ENCODE data around the gene IRF4.

Gene IRF4

GRCh38 chr6:382883-383810, 8.4 kb upstream of the IRF4 start:
- DNase-seq: no peak

- no peak for DNase-seq
These were observed 7.7 kb upstream of the IRF4 start for GRCh38 chr6:383856-384255.

GRCh38 chr6:384898-385297, 6.7 kb upstream of the IRF4 start:
- no peak for DNase-seq

GRCh38 chr6:385614-386013, 5.9 kb upstream of the IRF4 start:
- no peak for DNase-seq

GRCh38 chr6:386688-387266, 4.8 kb upstream of the IRF4 start:
- no peak for DNase-seq

GRCh38 chr6:387293-387741, 4.2 kb upstream of the IRF4 start:
- DNase-seq: no peak

GRCh38 chr6:388202-388903, 3.2 kb upstream of the IRF4 start:
- DNase-seq: no peak

GRCh38 chr6:389143-389542, 2.4 kb upstream of the IRF4 start:
- no peak for DNase-seq

GRCh38 chr6:389622-390021, 1.9 kb upstream of the IRF4 start:
- DNase-seq: no peak

- no peak for DNase-seq
These were observed 516 bp upstream of the IRF4 start for GRCh38 chr6:390914-391558.

GRCh38 chr6:392441-393390, 1.2 kb downstream of the IRF4 start:
- no peak for DNase-seq

GRCh38 chr6:393391-394221, 2.1 kb downstream of the IRF4 start:
- no peak for DNase-seq

GRCh38 chr6:394641-395289, 3.2 kb downstream of the IRF4 start:
- DNase-seq: no peak

GRCh38 chr6:395432-396125, 4.0 kb downstream of the IRF4 start:
- DNase-seq: no peak

GRCh38 chr6:396126-396520, 4.6 kb downstream of the IRF4 start:
- no peak for DNase-seq

GRCh38 chr6:397056-397455, 5.5 kb downstream of the IRF4 start:
- no peak for DNase-seq

- DNase-seq: no peak
These were observed 6.1 kb downstream of the IRF4 start for GRCh38 chr6:397604-398003.

- DNase-seq: no peak
These were observed 6.5 kb downstream of the IRF4 start for GRCh38 chr6:398065-398464.

- no peak for DNase-seq
These were observed 7.1 kb downstream of the IRF4 start for GRCh38 chr6:398558-399078.

All from GF-D8 (cell line).